Measurements from ENCODE around the gene SLC8A2.

DNA sequence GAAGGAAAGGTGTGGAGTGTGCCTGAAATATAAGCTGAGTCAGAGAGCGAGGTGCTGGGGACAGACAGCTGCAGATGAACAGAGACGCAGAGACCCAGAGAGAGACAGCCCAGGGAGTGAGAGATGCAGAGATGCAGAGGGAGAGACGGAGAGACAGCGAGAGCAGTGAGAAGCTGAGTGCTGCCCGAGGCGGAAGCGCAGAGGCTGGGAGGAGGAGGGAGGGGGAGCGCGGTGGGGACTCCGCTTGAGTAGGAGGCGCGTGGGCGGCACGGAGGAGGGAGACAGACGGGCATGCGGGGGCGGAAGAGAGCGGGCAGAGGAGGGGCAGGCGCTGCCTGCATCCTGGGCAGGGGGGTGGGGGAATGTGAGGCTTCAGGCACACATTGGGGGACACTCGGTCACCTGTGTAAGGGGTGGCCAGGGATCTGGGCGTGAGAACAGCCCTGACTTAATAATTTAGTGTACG, 25.7 kb downstream of the SLC8A2 start:
- TF ChIP-seq, protein P1, sequence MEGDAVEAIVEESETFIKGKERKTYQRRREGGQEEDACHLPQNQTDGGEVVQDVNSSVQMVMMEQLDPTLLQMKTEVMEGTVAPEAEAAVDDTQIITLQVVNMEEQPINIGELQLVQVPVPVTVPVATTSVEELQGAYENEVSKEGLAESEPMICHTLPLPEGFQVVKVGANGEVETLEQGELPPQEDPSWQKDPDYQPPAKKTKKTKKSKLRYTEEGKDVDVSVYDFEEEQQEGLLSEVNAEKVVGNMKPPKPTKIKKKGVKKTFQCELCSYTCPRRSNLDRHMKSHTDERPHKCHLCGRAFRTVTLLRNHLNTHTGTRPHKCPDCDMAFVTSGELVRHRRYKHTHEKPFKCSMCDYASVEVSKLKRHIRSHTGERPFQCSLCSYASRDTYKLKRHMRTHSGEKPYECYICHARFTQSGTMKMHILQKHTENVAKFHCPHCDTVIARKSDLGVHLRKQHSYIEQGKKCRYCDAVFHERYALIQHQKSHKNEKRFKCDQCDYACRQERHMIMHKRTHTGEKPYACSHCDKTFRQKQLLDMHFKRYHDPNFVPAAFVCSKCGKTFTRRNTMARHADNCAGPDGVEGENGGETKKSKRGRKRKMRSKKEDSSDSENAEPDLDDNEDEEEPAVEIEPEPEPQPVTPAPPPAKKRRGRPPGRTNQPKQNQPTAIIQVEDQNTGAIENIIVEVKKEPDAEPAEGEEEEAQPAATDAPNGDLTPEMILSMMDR (IDR thresholded peaks at IDR 0.05), result no peak
- no peak for TF ChIP-seq ZFX (IDR thresholded peaks at IDR 0.05; ENCODE audit: borderline replicate concordance)

Data from 22Rv1 (cell line).